NCI-H2029 treated with DMSO at 0.1 percent for 48 hours (cell line): ENCODE measurements around the gene SEMA6C.
"Not testable (repeated sequence)": the region's sequence is repeated elsewhere in the genome, so short reads cannot be mapped to it uniquely, and the experiment has no call there.

Source experiments
- DNase-seq: peaks from one replicate; lab custom pipeline; 2025; lab: John Stamatoyannopoulos, UW

SEMA6C gene

DNA sequence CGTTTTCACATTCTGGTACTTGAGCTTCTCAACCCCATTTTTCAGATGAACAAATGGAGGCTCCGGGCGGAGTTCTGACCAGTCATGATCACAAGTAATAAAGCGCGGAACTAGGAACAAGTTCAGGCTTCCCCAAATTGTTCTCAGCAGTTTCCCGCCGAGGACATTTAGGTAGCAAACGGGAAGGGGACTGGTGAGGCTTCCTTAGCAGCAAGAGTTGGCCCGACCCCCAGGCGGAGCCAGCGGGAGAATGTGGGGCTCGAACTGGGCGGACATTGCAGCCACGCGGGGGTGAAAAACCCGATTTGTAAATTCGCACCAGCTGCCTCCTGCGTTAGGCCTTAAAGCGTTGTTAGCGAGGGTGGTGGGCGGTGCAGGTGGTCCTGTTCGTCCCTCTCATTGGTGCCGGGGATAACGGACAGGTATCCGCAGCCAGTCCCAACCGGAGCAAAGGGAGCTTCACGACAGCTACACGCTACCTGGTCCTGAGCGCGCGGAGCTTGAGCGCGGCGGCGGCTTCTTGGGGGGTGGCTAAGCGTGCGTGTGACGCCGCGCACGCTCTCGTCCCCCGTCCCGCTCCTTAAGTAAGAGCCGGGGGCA, 15.3 kb downstream of the SEMA6C start:
- peak; percentile 69 for DNase-seq

DNA sequence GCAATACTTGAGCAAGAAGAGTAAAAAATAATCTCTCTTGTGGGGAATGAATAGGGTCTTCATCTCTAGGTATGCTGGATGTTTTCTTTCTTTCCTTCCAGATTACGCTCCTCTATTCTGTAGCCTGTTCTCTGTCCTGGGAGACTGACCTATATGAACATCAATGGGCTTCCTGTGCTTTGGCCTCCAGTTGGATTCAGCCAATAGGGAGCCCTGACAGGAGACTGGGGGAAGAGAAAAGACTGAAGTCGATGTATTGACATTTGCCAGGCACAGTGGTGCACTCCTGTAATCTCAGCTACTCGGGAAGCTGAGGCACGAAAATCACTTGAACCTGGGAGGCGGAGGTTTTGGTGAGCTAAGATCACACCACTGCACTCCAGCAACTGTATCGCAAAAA, 17.6 kb downstream of the SEMA6C start:
- DNase-seq = no peak

DNA sequence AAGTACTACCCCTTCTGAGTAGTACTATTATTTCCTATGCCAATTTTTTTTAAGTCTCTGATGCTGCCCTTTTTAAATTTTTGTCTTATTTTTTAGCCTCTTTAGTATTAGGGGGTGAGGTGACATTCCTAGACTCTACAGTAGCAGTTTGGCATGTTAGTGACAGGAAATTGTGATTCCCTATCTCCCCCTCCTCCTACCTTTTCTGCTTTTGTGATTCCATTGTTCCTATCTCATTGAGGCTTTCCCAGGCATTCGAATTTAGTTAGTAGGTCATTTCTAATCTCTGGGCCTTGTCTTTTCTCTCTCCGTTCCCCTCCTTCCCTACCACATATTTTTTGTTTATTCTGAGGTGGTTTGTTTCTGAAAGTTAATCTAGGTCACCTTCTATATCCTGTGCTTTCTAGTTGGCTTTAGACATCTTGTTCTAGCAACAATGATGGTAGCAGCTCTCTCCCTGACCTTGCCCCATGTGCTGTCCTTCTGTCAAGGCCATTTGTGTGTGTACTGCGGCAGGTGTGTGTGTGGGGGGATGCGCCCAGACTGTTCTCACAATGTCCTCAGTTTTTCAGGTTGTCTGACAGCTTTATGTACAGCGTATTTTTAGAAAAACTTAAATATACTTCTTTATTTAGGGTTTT, 21.5 kb downstream of the SEMA6C start:
- DNase-seq = no peak

DNA sequence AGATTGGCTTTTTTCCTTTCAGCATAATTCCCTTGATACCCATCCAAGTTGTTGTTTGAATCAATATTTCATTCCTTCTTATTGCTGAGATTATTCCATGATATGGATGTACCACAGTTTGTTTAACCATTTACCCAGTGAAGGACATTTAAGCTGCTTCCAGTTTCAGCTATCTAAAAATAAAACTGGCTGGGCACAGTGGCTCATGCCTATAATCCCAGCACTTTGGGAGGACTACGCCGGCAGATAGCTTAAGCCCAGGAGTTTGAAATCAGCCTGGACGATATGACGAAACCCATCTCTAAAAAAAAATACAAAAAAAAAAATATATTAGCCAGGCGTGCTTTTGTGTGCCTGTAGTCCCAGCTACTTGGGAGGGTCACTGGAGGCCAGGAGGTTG, 32.6 kb downstream of the SEMA6C start:
- DNase-seq = no peak

DNA sequence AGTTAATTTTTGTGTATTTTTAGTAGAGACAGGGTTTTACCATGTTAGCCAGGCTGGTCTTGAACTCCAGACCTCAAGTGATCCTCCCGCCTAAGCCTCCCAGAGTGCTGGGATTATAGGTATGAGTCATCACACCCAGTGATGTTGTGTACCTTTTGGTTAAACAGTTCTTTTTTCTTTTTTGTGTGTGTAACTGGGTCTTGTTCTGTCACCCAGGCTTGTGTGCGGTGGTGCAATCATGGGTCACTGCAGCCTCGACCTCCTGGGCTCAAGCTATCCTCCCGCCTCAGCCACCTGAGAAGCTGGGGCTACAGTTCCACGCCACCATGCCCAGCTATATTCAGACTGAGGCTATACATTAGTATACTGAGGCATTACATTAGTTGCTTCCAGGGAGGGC, 38.1 kb downstream of the SEMA6C start:
- no peak for DNase-seq

DNA sequence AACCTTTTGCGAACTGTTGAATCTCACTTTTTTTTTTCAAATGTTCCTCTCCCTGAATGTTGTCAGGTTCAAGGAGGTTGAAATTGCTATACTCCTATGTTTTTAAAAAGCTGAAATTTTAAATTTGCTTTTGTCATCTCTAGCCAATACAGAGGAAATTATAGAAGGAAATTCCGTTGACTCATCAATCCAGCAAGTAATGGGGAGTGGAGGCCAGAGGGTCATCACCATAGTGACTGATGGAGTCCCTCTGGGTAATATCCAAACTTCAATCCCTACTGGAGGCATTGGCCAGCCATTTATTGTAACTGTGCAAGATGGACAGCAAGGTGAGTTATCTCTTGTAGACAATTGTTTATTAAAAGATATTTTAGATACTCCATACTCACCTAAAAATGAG, 39.5 kb downstream of the SEMA6C start:
- DNase-seq = no peak

DNA sequence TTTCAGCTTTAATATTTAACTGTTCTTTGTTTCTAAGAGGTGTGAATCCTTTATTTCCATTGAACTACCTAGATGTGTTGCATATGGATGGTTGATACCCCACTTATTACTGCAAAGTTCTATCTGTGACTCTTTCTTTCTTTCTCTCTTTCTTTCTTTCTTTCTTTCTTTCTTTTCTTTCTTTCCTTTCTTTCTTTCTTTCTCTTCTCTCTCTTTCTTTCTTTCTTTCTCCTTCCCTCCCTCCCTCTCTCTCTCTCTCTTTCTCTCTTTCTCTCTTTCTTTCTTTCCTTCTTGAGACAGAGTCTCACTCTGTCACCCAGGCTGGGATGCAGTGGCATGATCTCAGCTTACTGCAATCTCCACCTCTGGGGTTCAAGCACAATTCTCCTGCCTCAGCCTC, 41.8 kb downstream of the SEMA6C start:
- no peak for DNase-seq

DNA sequence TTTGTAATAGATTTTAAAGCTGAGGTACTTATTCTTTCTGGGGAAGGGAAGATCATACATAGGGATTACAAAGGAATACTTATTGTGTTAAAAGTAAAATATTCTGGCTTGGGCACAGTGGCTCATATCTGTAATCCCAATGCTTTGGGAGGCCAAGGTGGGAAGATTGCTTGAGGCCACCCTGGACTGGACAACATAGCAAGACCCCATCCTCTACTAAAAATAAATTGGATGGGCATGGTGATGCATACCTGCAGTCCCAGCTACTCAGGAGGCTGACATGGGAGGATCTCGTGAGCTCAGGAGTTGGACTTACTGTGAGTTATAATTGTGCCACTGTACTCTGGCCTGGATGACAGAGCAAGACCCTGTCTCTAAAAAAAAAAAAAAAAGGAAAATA, 48.3 kb downstream of the SEMA6C start:
- no peak for DNase-seq

DNA sequence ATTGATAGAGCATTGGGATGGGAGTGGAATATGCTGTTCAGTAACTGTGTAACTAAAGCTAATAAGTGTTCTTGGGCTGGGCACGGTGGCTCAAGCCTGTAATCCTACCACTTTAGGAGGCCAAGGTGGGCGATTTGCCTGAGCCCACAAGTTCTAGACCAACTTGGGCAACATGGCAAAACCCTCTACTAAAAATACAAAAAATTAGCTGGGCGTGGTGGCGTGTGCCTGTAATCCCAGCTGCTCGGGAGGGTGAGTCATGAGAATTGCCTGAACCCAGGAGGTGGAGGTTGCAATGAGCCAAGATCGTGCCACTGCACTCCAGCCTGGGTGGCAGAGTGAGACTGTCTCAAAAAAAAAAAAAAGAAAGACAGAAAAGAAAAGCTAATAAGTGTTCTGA, 49.0 kb downstream of the SEMA6C start:
- not testable (repeated sequence) for DNase-seq

DNA sequence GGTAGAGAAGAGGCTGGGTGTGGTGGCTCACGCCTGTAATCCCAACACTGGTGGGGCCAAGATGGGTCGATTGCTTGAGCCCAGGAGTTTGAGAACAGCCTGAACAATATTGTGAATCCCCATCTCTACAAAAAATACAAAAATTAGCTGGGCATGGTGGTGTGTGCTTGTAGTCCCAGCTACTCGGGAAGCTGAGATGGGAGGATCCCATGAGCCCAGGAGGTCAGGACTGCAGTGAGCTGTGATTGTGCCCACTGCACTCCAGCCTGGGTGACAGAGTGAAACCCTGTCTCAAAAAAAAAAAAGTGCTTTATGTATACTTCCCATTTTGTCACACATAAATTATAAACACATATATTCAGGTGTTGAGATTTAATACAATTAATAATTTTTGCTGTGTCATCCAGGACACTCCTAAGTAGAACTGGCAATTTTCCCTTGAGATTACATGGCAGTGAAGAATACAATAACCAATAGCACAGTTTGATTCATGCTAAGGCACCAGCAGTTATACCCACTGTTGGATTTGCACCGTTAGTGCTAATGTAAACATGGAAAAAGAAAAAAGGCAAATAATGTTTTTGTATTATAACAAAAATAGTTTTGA, 60.4 kb downstream of the SEMA6C start:
- no peak for DNase-seq
